K562 (cell line): Measurements from ENCODE around the gene LGR6. TPM values are rescaled to one million over a fixed set of nuclear protein-coding genes. Genes with fewer than 3 reads are reported as not detected.

Experiments
- ATF2 ChIP-seq: sonication (generic); formaldehyde crosslinking; IDR thresholded peaks from 2 replicates; pipeline ENCODE4 v1.8.1; 2022; ENCODE audit warnings: missing genetic modification reagents
- BACH1 ChIP-seq: fragments of 200-800 bp; sonication (Bioruptor generic); IDR thresholded peaks from 2 replicates; pipeline ENCODE4 v1.6.1; 2016; ENCODE audit warnings: missing genetic modification characterization, missing compliant biosample characterization
- CBFA2T3 ChIP-seq: fragments of 450-650 bp; IDR thresholded peaks from 2 replicates; pipeline ENCODE4 v1.6.1; 2017
- CHCHD3 ChIP-seq: fragments of 250-450 bp; sonication (Bioruptor Pico); IDR thresholded peaks from 2 replicates; pipeline ENCODE4 v2.1.2; 2022; ENCODE audit warnings: mild to moderate bottlenecking
- FOS ChIP-seq: IDR thresholded peaks from 3 replicates; pipeline ENCODE4 v1.6.1; 2011; ENCODE audit not compliant: insufficient read length; ENCODE audit errors: extremely low read depth
- HOXB6 ChIP-seq: fragments of 250-450 bp; sonication (Bioruptor Pico); IDR thresholded peaks from 2 replicates; pipeline ENCODE4 v1.5.1; 2022; ENCODE audit warnings: mild to moderate bottlenecking, borderline replicate concordance
- JUND ChIP-seq, 2 experiments: IDR thresholded peaks; 2 replicates in 1 of 2; 3 replicates in 1 of 2; pipeline ENCODE4 v1.6.1; 2011; ENCODE audit warnings: borderline replicate concordance in 2 of 2, low read depth in 2 of 2, low read length in 2 of 2, improper control_type of control experiment in 1 of 2, missing biosample characterization in 1 of 2, missing genetic modification characterization in 1 of 2, missing genetic modification reagents in 1 of 2
- MITF ChIP-seq: IDR thresholded peaks from 2 replicates; pipeline ENCODE4 v1.6.1; 2014; ENCODE audit warnings: antibody characterized with exemption
- NCOA6 ChIP-seq: fragments of 450-650 bp; IDR thresholded peaks from 2 replicates; pipeline ENCODE4 v1.6.1; 2017; ENCODE audit warnings: mild to moderate bottlenecking
- NR0B1 ChIP-seq: fragments of 450-650 bp; IDR thresholded peaks from one replicate; pipeline ENCODE4 v1.6.1; 2018; ENCODE audit warnings: mild to moderate bottlenecking, moderate library complexity; ENCODE audit not compliant: partially characterized antibody
- SAP30 ChIP-seq: fragments of 200-600 bp; sonication (generic); IDR thresholded peaks from 2 replicates; pipeline ENCODE4 v1.6.1; 2012; ENCODE audit warnings: borderline replicate concordance, low read depth, mild to moderate bottlenecking, moderate library complexity, low read length, control low read depth, inconsistent platforms; ENCODE audit not compliant: insufficient read depth, poor library complexity, severe bottlenecking
- TCF3 ChIP-seq: sonication (generic); formaldehyde crosslinking; IDR thresholded peaks from 2 replicates; pipeline ENCODE4 v1.4.0; 2020; ENCODE audit warnings: mild to moderate bottlenecking, missing genetic modification reagents
- UBTF ChIP-seq, 2 experiments: IDR thresholded peaks; 2 replicates each; pipeline ENCODE4 v1.6.1; 2012; ENCODE audit warnings: improper control_type of control experiment in 2 of 2, low read depth in 2 of 2, low read length in 2 of 2, borderline replicate concordance in 1 of 2
- YBX1 ChIP-seq: fragments of 450-650 bp; IDR thresholded peaks from 2 replicates; pipeline ENCODE4 v1.7.1; 2016; ENCODE audit warnings: mild to moderate bottlenecking
- ZBTB8A ChIP-seq: fragments of 450-650 bp; IDR thresholded peaks from 2 replicates; pipeline ENCODE4 v1.6.1; 2018; ENCODE audit warnings: mild to moderate bottlenecking, moderate library complexity; ENCODE audit not compliant: partially characterized antibody
- ZNF175 ChIP-seq: fragments of 200-800 bp; sonication (Bioruptor generic); IDR thresholded peaks from 2 replicates; pipeline ENCODE4 v1.6.1; 2016; ENCODE audit warnings: low read depth, mild to moderate bottlenecking, missing genetic modification characterization, missing compliant biosample characterization
- ZNF263 ChIP-seq: sonication (generic); formaldehyde crosslinking; IDR thresholded peaks from 2 replicates; pipeline ENCODE4 v1.8.0; 2022; ENCODE audit warnings: mild to moderate bottlenecking, missing genetic modification reagents, borderline replicate concordance
- ZNF316 ChIP-seq: fragments of 450-650 bp; IDR thresholded peaks from 2 replicates; pipeline ENCODE4 v1.6.1; 2016
- ZNF655 ChIP-seq: fragments of 250-450 bp; sonication (Bioruptor Pico); IDR thresholded peaks from 2 replicates; pipeline ENCODE4 v1.5.0; 2021
- polyA plus RNA-seq, 8 experiments: library from polyadenylated mRNA; depleted of rRNA in 4 of 8; stranded (reverse) in 5 of 8; unstranded in 3 of 8; fragments of >200 nt; fragmentation: Nextera tagmentation in 2 of 8; fragmentation: Illumina TruSeq in 1 of 8; extraction: Ambion mirVana in 2 of 8; extraction: Trizol in 1 of 8; gene quantifications; 2 replicates each; pipeline versions ENCODE4 v1.2.1 to v1.2.3, GENCODE V29; 2011 to 2014; ENCODE audit warnings: inconsistent platforms in 1 of 8, missing spikeins in 1 of 8
- total RNA-seq, 7 experiments: library from RNA; depleted of rRNA in 6 of 7; stranded (reverse); fragments of >200 nt in 6 of 7; fragmentation: Illumina TruSeq in 2 of 7; extraction: Trizol in 2 of 7; gene quantifications; 2 replicates each; pipeline versions ENCODE4 v1.2.1 to v1.2.3, GENCODE V29; 2011 to 2021; ENCODE audit warnings: low replicate concordance in 1 of 7

Gene LGR6
- total and polyA plus RNA-seq, 9 of the 15 experiments (the other 6 are each of a cell fraction or from before 2014, with no cell fraction given) = 0.01 to 0.54 (median 0.17) TPM; not detected in 1

GRCh38 chr1:202159534-202160371, 33.8 kb upstream of the LGR6 start (continued):
- TF ChIP-seq ATF2 (CRISPR knock-in tag) = no peak
- TF ChIP-seq ZNF263 = no peak; the same call in 1 of the 2 replicates
- no peak for TF ChIP-seq MITF
- no peak for TF ChIP-seq YBX1
- TF ChIP-seq ZNF655 (CRISPR knock-in tag) = no peak
- TF ChIP-seq HOXB6 (CRISPR knock-in tag) = no peak
- no peak for TF ChIP-seq NR0B1
- peak; percentile 26 for TF ChIP-seq SAP30
- TF ChIP-seq JUND (IDR thresholded peaks at IDR 0.05; ENCODE audit: borderline replicate concordance, low read depth, low read length) = peak; percentile 72
- TF ChIP-seq JUND (tag; IDR thresholded peaks at IDR 0.05; ENCODE audit: borderline replicate concordance, low read depth, low read length) = peak; percentile 41; the same call in 2 of the 3 replicates
- TF ChIP-seq BACH1 (tag) = peak; percentile 81
- peak in 1 of 2 experiments; percentile 24; a peak in 1 of 4 replicates for TF ChIP-seq UBTF (IDR thresholded peaks at IDR 0.05; ENCODE audit: borderline replicate concordance in 1 of 2, low read depth in 2 of 2, low read length in 2 of 2)
- no peak for TF ChIP-seq TCF3 (CRISPR knock-in tag)
- no peak for TF ChIP-seq ZNF316
- no peak for TF ChIP-seq NCOA6
- no peak for TF ChIP-seq ZBTB8A
- TF ChIP-seq ZNF175 = peak; percentile 96
- TF ChIP-seq CHCHD3 = no peak
- no peak for TF ChIP-seq FOS
- peak; percentile 11; the same call in 1 of the 2 replicates for TF ChIP-seq CBFA2T3
